ENCODE measurements around the gene TRIM9. TPM values are rescaled to one million over a fixed set of nuclear protein-coding genes. Genes with fewer than 3 reads are reported as not detected.
"Not testable (repeated sequence)": the region's sequence is repeated elsewhere in the genome, so short reads cannot be mapped to it uniquely, and the experiment has no call there.

Gene TRIM9
- polyA plus RNA-seq, 1 donor from 2014 or later, result 0.09 TPM

DNA sequence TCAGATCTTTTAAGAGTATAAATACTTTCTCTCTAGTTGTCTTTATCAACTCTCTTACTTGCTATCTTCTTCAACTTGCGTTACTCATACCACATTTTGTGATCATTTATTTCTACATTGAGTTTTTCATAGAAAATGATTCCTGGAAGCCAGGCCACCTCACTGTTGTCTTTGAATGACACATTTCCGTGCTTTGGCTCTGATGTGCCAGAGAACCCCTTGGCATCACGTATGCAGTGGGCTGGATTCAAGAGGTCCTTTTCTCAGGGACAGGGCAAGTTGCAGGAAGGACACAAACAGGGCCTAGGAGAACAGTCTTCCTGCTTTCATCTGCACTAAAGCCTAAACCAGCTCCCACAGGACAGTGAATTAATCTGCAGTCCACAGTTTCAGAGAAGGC lies 80.3 kb downstream of the TRIM9 start:
- Mint-ChIP-seq H3K9me3 (no peaks in the 10 kb centered on the region), H3K36me3 (no peaks in the 10 kb centered on the region), H3K27me3 (no peaks in the 10 kb centered on the region)

DNA sequence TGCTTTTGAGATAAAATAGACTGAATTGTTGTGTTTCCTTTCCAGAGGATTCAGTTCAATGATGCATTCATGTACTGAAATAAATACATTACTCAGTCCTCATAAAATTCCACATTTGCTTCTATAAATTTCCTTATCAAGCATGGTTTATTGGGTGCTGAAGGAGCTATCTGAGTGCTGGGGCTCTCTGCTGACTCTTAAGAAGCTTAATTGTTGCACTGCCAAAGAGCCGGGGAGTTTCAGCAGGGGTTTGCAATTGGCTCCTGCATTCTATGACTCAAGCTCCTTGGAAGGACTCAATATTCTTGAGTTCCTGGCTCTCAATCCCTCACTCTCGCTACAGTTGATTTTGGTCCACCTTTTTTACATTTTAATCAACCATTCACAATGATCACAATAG lies 80.8 kb downstream of the TRIM9 start:
- H3K36me3 Mint-ChIP-seq, result no peaks in the 10 kb centered on the region
- no peaks in the 10 kb centered on the region for H3K4me1 Mint-ChIP-seq
- H3K4me3 Mint-ChIP-seq, result no peak overlapping the region
- H3K27ac Mint-ChIP-seq, result no peak overlapping the region
- no peaks in the 10 kb centered on the region for H3K9me3 Mint-ChIP-seq
- H3K27me3 Mint-ChIP-seq, result no peaks in the 10 kb centered on the region

More for the DNA sequence above, 80.3 kb downstream of the TRIM9 start:
- H3K4me3 Mint-ChIP-seq, result no peak overlapping the region
- no peaks in the 10 kb centered on the region for H3K4me1 Mint-ChIP-seq
- H3K27ac Mint-ChIP-seq, result no peak overlapping the region

DNA sequence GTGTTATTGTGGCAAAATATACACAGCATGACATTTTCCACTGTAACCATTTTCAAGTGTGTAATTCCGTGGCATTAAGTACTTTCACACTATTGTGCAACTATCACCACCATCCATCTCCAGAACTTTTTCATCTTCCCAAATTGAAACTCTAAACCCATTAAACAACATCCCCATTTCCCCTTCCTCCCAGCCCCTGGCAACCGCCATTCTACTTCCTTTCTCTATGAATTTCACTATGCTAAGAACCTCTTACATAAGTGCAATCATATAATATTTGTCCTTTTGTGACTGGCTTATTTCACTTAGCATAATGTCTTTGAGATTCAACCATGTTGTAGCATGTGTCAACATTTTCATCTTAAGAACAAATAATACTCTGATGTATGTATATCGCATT lies 82.8 kb downstream of the TRIM9 start:
- Mint-ChIP-seq H3K27ac (no peak overlapping the region), H3K27me3 (no peaks in the 10 kb centered on the region), H3K9me3 (no peaks in the 10 kb centered on the region), H3K4me3 (no peak overlapping the region), H3K36me3 (no peaks in the 10 kb centered on the region), H3K4me1 (no peaks in the 10 kb centered on the region)

DNA sequence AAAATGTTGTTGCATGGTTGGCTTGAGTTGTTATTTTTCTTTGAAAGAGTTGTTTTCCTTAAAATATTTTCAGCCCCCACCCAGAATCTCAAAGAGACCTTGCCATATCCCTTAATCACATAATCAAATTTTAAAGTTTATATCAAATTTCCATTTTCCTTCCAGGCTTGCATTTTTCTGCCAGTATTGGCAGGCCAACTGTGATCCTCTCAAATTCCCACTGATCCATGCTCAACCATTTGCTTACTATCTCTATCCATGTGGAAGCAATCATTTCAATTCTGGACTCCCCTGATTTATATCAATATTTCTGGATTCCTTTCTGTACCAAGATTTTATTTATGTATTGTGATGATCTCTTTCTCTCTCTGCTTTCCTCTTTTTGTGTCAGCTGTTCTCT lies 86.5 kb downstream of the TRIM9 start:
- H3K4me1 Mint-ChIP-seq, result no peaks in the 10 kb centered on the region
- no peaks in the 10 kb centered on the region for H3K36me3 Mint-ChIP-seq
- H3K27me3 Mint-ChIP-seq, result no peaks in the 10 kb centered on the region
- H3K27ac Mint-ChIP-seq, result no peak overlapping the region
- H3K4me3 Mint-ChIP-seq, result no peak overlapping the region
- H3K9me3 Mint-ChIP-seq, result peaks cover 0 to 1% (median 0%) of the 10 kb centered on the region in 3 donors

DNA sequence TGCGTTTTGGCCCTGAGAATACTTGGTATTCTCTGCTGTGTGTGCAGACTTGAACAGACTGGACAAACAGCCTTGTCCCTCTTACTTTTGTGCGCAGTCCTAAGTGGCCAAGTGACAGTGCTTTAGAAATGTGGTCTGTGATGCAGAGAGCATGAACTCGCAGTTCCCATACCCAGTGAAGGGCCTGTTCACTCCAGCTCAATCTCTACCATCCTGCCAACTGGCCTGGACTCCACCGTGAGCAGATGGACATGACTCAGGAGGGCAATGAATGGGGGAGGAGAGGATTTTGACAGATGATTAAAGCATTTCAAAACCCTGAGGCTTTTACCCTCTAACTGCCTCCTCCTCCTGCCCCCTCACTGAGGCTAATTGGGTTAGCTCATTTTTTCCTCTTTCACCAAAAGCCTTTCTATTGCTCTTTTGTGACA lies 88.1 kb downstream of the TRIM9 start:
- Mint-ChIP-seq H3K27me3 (no peaks in the 10 kb centered on the region), H3K27ac (no peak overlapping the region), H3K36me3 (no peaks in the 10 kb centered on the region), H3K4me1 (no peaks in the 10 kb centered on the region), H3K9me3 (peaks cover 0 to 1% (median 0%) of the 10 kb centered on the region in 3 donors), H3K4me3 (no peak overlapping the region)

DNA sequence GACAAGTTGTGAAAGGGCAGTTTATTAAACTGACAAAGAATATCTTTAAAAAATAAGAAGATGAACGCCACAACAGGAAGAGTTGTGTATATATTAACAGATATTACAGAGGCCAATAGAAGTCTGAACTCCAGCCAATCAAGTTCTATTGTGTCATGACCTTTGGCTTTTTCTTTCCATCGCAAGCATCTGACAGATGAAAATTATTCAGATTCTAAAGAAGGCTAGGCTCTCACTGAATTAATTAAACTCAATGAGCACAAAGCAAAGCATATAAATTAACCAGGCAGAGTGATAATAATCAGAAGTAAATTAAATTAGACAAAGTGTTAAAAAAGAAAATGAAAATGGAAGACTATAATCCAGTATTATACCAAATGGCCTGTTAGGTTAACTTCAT lies 88.6 kb downstream of the TRIM9 start:
- Mint-ChIP-seq H3K9me3 (peaks cover 0 to 1% (median 0%) of the 10 kb centered on the region in 3 donors), H3K4me1 (no peaks in the 10 kb centered on the region), H3K27me3 (no peaks in the 10 kb centered on the region), H3K36me3 (no peaks in the 10 kb centered on the region), H3K4me3 (no peak overlapping the region), H3K27ac (no peak overlapping the region)

DNA sequence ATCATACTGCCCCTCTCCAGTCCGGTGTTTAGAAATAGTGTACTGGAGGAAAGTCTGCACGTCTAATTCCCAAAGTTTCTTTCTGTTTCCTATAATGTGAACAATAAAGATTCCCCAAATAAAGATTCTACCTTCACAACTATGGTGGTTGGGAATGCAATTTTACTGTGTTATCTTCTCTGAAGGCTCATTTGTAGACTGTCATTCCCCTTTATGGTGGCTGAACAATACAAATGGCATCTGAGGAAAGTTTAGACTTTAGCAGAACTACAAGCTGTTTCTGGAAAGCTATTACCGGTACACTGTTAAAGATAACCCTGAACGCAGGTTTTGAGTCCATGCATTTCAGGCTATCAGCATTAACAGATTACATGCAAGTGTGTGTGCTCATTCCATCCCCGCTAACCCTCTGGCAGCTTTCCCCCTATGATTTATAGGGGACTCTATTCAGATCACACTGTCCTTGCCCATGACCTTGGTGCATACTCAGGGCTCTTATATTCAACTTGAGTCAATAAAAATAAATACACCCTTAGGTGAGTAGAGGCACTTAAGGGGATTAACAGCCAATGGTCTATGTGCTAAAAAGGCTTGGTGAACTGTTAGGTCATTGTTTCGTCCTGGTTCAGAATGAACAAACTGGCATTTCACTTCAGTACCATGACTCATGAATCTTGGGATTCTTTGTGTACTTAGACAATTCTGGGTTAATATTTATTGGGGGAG lies 89.9 kb downstream of the TRIM9 start:
- Mint-ChIP-seq H3K27me3 (no peaks in the 10 kb centered on the region), H3K9me3 (peaks cover 0 to 1% (median 0%) of the 10 kb centered on the region in 3 donors), H3K36me3 (no peaks in the 10 kb centered on the region)

DNA sequence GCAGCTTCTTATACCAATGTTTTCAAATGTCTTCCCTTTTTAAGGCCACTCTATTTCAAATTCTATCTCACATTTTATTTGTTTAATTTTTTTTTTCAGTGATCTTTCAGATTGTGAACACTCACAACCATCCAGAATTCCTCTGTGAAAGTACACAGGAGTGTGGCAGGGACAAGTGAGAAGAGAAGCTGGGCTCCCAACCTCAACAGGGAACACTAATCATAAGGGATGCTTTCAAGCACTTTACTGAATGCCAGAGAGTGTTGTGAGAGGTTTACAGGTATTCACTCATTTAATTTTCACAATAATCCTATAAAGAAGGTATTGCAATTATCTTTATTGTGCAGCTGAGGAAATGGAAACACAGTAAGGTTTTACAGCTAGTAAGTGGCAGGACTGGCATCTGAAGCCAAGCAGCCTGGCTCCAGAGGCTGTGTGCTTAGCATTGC lies 90.5 kb downstream of the TRIM9 start:
- Mint-ChIP-seq H3K4me3 (no peak overlapping the region), H3K9me3 (peaks cover 0 to 1% (median 0%) of the 10 kb centered on the region in 3 donors), H3K36me3 (no peaks in the 10 kb centered on the region), H3K27ac (no peak overlapping the region), H3K27me3 (no peaks in the 10 kb centered on the region), H3K4me1 (no peaks in the 10 kb centered on the region)

More for the DNA sequence above, 89.9 kb downstream of the TRIM9 start:
- Mint-ChIP-seq H3K4me3 (no peak overlapping the region), H3K4me1 (no peaks in the 10 kb centered on the region), H3K27ac (no peak overlapping the region)

DNA sequence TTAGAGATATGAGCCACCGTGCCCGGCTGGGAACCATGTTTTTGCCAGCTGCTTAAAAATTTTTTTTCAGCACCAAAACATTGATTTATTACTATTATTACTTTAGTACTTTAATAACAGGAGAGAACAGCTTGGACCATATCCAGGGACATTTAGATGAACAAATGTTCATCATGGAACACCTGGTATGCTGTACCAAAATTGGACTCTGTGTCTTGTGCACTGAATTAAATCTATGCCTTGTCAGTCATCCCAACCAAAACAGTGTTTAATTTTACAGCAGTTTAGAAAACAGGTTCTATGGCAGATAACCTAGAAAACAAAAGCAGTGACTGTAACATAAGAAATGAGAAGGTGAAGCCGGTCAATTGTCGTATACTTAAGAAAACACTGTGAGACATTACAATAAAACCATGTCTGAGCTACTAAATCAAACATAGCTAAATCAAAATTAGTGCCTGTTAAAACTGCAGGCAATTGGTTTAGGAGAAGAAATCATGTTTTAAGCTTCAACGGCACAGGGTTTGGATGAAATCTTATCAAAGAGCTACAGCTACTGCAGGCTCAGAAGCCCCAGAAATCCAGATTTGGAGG lies 92.4 kb downstream of the TRIM9 start:
- no peaks in the 10 kb centered on the region for H3K4me1 Mint-ChIP-seq
- H3K27ac Mint-ChIP-seq, result no peak overlapping the region

DNA sequence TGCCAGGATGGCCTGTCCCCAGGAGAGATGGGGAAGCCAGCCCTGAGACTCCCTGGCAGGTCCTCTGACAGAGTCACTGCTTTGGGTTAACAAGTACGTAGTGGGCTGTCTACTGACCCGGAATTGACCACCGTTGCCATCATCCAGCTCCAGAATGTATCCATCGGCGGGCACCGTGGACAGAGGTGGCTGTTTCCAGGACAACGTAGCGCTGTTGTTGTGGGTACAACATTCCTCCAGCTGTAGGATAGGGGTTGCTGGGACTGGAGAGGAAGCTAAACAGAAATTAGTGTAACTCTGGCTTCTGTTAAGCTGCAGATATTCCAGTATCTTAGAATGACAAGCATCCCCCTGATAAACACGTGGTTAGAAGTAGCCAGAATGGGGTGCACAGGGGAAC lies 94.3 kb downstream of the TRIM9 start:
- Mint-ChIP-seq H3K4me3 (no peak overlapping the region), H3K27me3 (no peaks in the 10 kb centered on the region), H3K4me1 (no peaks in the 10 kb centered on the region), H3K27ac (no peak overlapping the region), H3K36me3 (no peaks in the 10 kb centered on the region), H3K9me3 (peaks cover 0 to 1% (median 0%) of the 10 kb centered on the region in 3 donors)

More for the DNA sequence above, 92.4 kb downstream of the TRIM9 start:
- Mint-ChIP-seq H3K27me3 (no peaks in the 10 kb centered on the region), H3K36me3 (no peaks in the 10 kb centered on the region), H3K4me3 (no peak overlapping the region), H3K9me3 (peaks cover 0 to 1% (median 0%) of the 10 kb centered on the region in 3 donors)

DNA sequence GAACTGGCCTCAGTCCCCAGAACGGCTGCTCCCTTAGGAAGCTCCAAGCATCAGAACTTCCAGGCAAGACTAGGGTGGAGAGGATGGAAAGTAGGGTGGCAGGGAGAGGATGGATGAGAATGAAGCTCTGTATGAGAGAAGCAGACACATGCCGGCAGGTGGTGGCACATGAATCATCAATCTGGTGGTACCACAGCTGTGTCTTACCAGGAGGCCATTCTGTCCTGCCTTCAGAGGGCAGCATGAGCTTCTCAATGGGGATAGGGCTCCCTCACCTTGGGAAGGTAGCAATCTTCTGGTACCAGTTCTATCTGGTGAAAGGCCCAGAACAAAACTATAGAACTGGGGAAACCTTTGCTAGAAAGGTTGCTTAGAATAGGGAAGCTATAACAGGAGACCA lies 95.2 kb downstream of the TRIM9 start:
- Mint-ChIP-seq H3K27ac (peak overlapping the region in 1 of 3 donors; percentile 27), H3K27me3 (no peaks in the 10 kb centered on the region), H3K36me3 (no peaks in the 10 kb centered on the region), H3K9me3 (peaks cover 0 to 1% (median 0%) of the 10 kb centered on the region in 3 donors), H3K4me1 (no peaks in the 10 kb centered on the region), H3K4me3 (no peak overlapping the region)

DNA sequence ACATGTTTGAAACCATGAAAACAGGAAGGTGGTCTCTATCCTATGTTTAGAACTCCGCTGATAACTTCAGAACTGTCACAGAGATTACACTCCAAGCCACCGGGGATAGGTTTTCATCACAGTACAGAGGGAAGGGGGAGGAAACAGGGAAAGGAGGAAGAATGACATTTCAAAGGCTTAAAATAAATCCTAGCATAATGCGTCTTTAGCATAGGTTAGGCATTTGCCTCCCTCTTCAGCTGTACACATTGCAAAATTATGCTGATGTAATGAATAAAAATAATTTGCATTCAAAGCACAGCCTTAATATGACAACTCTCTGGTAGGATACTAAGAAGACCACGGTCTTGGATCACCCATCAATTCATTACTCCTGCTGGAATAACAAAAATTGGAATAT lies 96.3 kb downstream of the TRIM9 start:
- Mint-ChIP-seq H3K4me1 (no peaks in the 10 kb centered on the region), H3K36me3 (no peaks in the 10 kb centered on the region), H3K27ac (no peak overlapping the region), H3K27me3 (no peaks in the 10 kb centered on the region), H3K4me3 (no peak overlapping the region), H3K9me3 (no peaks in the 10 kb centered on the region)

DNA sequence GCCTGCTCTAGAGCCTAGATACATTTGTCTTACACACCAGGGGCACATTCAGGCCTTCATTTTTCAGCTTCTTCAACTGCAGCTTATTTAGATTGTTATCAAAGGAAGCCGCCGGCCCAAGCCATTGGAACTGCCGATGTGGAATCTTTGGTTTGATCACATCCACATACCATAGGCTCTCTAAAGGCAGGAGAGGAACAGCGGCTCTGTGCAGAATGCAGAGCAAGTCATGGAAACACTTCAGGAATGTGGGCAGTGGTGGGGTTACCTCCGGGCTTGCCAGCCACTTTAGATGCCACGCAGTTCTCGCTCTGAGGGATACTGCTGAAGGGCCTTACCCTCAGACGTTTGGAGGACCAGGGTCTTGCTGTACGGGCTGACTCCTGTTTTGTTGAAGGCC lies 97.2 kb downstream of the TRIM9 start:
- Mint-ChIP-seq H3K27ac (no peak overlapping the region), H3K9me3 (no peaks in the 10 kb centered on the region), H3K4me3 (no peak overlapping the region), H3K27me3 (no peaks in the 10 kb centered on the region), H3K4me1 (no peaks in the 10 kb centered on the region), H3K36me3 (no peaks in the 10 kb centered on the region)

DNA sequence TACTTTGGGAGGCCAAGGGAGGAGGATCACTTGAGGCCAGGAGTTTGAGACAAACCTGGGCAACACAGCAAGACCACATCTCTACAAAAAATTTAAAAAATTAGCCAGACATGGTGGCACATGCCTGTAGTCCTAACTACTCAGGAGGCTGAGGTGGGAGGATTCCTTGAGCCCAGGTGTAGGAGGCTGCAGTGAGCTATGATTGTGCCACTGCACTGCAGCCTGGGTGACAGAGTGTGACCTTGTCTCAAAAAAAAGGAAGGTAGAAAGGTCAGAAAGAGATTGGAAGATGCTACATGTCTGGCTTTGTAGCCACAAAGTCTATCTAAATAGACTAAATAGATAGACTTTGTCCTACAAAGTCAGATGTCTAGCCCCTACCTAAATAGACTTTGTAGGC lies 100.7 kb downstream of the TRIM9 start:
- not testable (repeated sequence) for H3K27me3 Mint-ChIP-seq, H3K4me1 Mint-ChIP-seq, H3K27ac Mint-ChIP-seq, H3K4me3 Mint-ChIP-seq, H3K36me3 Mint-ChIP-seq, H3K9me3 Mint-ChIP-seq

DNA sequence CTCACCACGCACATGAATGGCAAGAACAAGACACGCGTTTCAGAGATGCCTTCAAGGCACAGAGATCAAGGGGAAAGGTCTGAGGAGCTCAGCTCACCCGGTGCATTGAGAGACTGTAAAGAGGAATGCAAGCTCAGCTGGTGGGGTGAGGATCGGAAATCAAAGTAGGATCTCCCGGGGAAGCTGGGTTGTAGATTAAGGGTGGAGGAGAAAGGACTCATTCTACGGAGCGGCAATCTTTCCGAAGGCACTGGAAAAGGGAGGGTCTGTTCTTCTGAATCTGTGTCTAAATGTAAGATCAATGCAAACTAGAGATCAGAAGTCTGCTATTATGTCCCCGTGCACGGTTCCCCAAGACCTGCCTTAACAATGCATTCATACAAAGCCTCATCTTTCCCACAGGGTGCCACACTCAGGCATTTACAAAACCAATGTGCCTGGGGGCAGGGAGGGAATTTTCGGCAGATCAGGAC lies 109.0 kb downstream of the TRIM9 start:
- Mint-ChIP-seq H3K27me3 (peaks cover 5% of the 10 kb centered on the region), H3K4me1 (no peaks in the 10 kb centered on the region), H3K36me3 (no peaks in the 10 kb centered on the region), H3K4me3 (no peak overlapping the region), H3K27ac (no peak overlapping the region), H3K9me3 (peaks cover 0 to 2% (median 0%) of the 10 kb centered on the region in 3 donors)
